Measurements from ENCODE around the gene SCN5A.

- TF ChIP-seq ZFP3 (CRISPR knock-in tag; IDR thresholded peaks at IDR 0.05), result no peak
- TF ChIP-seq RARB (CRISPR knock-in tag; IDR thresholded peaks at IDR 0.05), result no peak
- no peak for TF ChIP-seq ZC3H10 (CRISPR knock-in tag; IDR thresholded peaks at IDR 0.05)
- TF ChIP-seq ZNF8 (CRISPR knock-in tag; IDR thresholded peaks at IDR 0.05), result no peak
- no peak for TF ChIP-seq PATZ1 (CRISPR knock-in tag; IDR thresholded peaks at IDR 0.05; ENCODE audit: borderline replicate concordance)
- no peak for TF ChIP-seq ZNF70 (CRISPR knock-in tag; IDR thresholded peaks at IDR 0.05)
- no peak for TF ChIP-seq GLIS3 (CRISPR knock-in tag; IDR thresholded peaks at IDR 0.05)
- no peak for TF ChIP-seq CREB5 (CRISPR knock-in tag; IDR thresholded peaks at IDR 0.05; ENCODE audit: low read depth)
- no peak for TF ChIP-seq ARNTL (CRISPR knock-in tag; IDR thresholded peaks at IDR 0.05; ENCODE audit: borderline replicate concordance, low read depth)
- no peak for TF ChIP-seq ZFP30 (CRISPR knock-in tag; IDR thresholded peaks at IDR 0.05)
These were observed 2.9 kb downstream of the SCN5A start for GRCh38 chr3:38646630-38647029.

Measured in SK-N-SH treated with all-trans-retinoic acid at 6 μM for 48 hours (cell line).